GM19452 (cell line): Measurements from ENCODE around the gene GPR152.
"Not testable (repeated sequence)": the region's sequence is repeated elsewhere in the genome, so short reads cannot be mapped to it uniquely, and the experiment has no call there.

ENCODE experiments used
- ATAC-seq: cut with Tn5 transposase; IDR thresholded peaks from one replicate; pipeline ENCODE4 v1.9.1; 2021; ENCODE audit not compliant: unreplicated experiment

Gene GPR152

DNA sequence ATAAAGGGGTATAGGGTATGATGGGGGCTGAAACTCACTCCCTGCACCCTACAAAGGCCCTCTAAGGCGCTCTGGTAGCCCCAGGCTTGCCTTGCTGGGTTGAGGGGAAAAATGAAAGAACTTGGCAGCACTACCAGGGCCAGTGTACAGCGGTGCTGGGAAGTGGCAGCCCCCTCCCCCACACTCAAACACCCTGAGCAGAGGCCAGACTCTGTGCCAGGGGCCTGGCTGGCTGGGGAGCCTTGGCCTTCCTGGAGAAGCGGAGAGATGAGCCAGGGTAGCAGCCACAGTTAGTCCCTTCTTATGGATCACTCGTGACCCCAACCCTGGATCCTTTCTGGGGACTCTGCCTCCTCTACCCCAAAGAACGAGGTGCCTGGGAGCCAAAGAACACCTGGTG, 13.8 kb upstream of the GPR152 start:
- no peak for ATAC-seq

DNA sequence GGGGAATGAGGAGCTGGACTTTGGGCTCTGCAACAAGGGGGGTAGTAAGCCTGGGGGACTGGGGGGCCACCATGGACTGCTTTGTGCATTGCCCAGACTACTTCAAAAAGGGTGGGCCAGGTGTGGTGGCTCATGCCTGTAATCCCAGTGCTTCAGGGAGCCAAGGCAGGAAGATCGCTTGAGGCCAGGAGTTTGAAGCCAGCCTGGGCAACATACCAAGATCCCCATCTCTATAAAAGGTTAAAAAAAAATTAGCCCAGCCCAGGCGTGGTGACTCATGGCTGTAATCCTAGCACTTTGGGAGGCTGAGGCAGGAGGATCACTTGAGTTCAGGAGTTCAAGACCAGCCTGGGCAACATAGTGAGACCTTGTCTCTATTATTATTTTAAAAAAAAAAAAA, 13.0 kb upstream of the GPR152 start:
- not testable (repeated sequence) for ATAC-seq

DNA sequence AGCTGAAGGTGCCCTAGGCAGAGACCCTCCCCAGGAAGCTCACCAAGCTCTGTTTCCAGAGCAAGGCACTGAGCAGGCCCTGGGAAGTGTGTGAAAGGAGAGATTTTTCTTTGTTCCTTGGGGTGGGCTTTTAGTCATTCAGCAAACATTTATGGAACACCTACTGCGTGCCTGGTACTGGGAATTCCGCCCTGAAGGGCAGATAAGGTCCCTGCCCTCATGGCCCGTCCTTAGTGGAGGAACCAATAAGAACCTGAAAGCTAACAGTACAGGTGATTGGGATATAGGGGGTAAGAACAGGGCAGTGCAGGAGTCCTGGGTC, 12.6 kb upstream of the GPR152 start:
- no peak for ATAC-seq

DNA sequence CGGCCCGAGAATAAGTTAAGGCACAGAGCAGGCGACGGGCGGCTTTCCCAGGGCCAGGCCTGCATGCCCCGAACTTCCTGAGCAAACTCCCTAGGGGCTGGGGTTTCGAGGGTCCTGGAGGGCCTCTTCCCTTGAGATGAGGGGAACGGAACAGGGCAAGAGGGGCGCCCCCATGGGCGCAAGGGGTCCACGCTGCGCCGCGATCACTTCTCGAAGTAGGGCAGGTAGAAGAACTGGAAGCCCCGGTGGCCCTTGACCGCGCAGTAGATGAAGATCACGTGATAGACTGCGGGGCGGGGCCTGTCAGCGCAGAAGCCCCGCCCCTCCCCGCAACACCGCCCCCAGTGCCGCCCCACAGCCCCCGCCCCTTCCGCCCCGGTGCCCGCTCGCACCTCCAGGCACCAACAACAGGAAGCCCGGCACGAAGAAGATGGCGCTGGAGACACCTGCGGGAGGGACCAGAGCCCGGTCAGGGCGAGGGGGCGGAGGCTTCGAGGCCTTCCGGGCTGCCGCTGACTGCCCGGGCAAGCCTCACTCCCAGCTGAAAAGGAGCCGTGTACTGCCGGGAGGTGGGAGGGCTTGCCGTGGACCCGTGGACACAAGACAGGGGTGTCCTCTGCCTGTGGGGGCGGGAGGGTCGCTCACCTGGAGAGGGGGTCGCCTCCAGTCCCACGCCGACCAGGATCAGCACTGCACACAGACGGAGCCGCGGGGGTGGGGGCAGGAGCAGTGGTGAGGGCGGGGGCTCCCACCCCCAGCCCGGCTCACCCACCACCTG, 12.1 kb upstream of the GPR152 start:
- peak; percentile 63 for ATAC-seq

DNA sequence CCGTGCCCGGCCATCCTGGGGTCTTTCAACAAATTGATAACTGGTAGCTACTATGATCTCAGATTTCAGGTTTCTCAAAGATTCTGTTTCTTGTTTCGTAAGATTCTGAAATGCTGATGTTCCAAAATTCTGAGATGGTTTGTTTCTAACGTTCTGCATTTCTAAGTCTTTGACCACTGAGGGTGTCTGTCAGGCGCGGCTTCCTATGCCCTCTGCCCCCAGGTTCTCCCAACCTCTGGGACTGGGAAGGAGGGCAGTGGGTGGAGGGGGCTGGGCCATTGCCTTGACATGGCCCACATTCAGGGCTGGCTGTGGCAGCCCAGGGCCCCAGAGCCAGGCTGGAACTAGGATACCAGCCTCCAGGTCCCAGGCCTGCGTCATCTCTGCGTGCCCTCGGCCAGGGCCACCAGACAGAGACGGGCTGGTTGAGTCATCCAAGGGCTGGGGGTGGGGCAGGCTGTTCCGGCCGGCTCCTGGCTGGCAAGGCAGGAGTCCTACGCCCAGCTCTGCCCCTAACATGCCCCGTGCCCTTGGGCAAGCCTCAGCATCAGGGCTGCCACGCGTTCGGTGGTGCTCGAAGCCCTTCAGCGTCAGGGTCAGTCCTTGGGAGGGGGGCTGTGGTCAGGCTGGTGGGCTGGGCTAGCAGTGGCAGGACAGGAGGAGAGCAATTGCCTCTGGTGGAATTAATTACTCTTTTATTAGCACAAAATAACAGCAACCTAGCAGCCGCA, 11.3 kb upstream of the GPR152 start:
- ATAC-seq, result no peak

DNA sequence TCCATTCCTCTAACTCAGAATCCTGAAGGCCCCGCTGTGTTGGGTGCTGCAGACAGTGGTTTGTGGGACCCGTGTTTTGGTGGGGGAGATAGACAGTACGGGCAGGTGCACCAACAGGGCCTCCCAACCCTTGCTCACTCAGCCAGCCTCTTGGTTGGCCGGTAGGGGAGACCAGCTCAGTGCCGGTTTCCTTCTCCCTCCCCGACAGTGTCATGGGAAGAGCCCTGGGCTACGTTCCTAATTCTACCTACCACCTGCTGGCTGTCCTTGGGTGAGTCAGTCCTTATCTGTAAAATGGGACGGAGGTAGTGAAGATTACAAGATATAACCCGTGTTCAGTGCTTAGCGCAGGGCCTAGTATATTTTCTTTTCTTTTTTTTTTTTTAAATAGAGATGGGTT, 10.7 kb upstream of the GPR152 start:
- no peak for ATAC-seq

DNA sequence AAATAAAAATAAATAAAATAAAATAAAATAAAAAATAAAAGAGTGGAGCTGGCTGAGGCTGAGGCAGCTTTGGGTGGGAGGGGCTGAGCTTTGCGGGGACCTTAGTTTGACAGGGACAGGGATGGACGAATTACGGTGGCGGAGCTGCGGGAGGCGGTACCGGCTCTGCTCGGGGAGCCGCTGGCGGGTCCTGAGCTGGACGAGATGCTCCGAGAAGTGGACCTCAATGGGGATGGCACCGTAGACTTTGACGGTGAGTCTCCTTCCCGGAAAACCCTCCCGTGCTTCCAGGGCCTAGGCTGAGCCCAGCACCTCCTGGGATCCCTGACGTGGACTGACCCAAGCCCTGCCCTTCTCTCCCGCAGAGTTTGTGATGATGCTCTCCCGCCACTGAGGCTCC, 5.7 kb upstream of the GPR152 start:
- ATAC-seq, result no peak

DNA sequence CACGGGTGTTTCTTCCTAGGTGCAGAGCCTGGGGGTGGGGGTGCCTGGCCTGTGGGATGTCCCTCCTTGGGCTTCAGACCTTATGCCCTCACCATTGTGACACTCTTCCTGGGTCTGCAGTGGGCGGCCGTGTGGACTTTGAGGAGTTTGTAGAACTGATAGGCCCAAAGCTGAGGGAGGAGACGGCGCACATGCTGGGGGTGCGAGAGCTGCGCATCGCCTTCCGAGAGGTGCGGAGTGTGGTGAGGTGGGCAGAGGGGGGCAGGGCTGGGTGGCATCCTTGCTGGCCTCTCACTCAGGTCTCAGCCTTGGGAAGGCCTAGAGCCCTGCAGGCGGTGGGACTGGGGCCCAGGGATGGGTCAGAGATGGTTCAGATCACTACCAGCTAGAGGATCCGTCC, 4.9 kb upstream of the GPR152 start:
- no peak for ATAC-seq

DNA sequence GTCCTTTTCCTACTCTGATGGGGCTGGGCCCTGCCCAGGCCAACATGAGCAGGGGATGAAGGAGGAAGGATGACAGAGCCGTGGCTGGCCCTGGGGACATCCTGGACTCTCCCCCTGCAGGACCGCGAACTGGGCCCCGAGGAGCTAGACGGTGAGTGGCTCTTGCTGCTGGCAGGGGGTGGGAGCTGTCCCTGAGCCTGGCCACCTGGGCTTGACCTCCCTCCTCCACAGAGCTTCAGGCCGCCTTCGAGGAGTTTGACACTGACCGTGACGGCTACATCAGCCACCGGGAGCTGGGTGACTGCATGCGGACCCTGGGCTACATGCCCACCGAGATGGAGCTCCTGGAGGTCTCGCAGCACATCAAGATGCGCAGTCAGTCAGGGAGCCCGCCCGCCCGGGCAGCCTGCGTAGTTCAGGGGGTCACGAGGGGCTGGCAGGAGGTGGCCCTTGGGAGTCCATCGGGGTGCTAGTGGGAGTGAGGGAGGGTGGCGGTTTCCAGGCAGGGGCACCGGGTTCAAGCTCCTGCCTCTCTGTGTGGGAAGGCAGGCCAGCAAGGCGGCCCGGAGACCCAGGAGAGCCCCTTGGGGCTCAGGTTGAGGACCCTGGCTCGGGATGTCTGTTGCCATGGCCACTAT, 3.7 kb upstream of the GPR152 start:
- no peak for ATAC-seq

DNA sequence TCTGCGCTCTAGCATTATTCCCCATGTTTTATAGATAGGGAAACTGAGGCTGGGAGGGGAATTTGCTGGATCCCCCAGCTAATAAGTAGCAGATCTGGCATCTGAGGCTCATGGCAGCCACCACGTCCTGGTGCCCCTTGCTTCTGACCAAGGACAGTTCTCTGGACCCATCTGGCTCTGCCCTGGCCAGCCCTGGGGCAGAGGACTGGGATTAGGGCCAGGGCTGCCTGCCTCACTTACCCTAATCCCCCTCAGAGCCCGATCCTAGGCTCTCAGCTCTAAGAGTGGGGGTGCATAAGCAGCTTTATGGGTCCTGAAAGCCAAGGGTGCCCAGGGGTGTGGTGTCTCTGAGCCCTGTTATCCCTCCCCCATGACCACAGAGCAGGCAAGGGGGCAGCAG, 2.5 kb upstream of the GPR152 start, which contains the start of gene CABP4:
Gene CABP4 (plus strand): TSS at position 301 of the 400 bp plus-strand sequence. CDS start 70 bp downstream, at position 371.
- ATAC-seq, result no peak

DNA sequence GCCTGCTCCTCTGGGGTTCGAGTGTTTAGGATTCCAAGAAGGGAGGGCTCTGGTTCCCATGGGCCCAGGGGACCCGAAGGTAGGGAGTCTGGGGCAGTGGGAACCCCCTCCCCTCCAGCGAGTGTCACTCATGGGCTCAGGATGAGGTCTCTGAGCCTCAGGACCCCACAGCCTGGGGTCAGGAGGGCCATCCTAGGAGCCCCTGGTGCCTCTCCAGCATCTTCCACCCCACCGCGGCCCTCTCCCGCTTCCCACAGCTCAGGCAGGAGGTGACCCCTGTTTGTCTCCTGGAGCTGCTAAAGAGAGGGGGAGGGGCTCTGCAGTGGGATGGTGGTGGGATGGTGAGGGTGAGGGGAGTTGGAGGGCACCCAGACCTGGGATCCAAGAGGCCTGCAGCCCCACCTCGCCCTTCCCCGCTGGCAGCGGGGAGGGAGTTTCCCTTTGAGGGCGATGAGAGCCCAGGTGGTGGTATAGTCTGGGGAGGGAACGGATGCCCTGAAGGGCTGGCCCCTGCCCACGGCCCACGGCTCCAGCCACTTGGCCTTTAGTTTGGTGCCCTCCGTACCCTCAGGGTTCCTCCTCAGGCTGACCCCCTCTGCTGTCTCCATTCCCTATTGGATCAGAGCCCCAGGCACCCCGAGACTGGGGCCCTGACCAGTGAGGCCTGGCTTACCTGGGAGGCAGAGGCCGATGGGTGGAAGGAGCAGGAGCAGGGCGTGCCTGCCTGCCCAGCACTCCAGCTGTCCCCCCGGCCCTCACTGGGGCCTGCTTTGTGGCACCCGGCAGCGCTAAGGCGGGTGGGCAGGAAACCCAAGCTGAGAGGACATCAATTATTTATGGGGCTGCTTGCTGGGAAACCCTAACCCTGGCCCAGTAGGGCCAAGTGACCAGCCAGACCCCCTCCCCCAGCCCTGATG, 1.5 kb upstream of the GPR152 start:
- no peak for ATAC-seq

DNA sequence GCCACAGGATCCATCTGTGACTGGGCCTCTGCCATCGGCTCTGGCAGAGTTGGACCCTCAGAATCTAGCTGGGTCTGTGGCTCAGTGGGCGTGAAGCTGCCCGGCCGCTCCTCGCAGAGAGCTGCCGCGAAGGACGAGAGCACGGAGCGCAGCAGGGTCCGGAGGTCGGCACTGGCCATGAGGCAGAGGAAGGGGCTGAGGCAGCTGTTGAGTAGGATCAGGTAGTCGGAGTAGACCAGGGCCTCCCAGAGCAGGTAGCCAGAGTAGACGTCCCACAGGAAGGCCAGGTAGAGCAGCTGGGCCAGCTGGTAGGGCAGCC, 912 bp downstream of the GPR152 start:
- no peak for ATAC-seq

DNA sequence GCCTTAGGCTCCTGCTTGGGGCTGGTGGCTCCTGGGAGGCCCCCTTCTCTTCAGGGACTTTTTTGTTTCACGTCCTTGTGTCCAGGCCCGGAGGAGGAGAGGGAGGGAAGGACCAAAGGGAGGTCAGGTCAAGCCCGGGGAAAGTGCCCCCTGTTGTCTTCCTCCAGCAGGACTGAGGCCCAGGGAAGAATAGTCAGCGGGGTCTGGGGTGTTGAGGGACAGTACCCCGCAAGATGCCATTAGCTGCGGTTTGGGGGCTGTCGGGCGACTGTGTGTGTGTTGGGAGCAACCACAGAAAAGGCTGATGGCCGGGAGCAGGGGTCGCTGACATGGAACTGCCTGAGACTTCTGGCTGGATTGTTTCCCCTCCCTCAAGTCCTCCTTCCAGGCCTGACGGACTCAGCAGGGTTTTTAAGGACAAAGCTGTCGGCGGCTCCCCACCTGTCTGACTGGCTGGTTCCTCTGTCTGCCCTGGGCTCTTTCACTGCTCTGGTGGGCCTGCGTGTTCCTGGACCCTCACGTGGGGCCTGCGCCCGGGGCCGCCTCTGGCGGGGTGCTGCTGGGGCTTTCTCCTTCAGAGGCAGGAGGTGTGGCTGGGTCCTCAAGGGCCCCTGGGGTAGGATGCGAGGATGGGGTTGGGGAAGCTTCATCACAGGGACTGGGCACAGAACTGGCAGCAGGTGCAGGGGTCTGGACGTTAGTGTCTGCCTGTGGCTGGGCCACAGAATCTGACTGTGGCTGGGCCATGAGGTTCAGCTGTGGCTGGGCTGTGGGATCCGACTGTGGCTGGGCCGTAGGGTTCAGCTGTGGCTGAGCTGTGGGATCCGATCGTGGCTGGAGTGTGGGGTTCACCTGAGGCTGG, 1.5 kb downstream of the GPR152 start:
- no peak for ATAC-seq

DNA sequence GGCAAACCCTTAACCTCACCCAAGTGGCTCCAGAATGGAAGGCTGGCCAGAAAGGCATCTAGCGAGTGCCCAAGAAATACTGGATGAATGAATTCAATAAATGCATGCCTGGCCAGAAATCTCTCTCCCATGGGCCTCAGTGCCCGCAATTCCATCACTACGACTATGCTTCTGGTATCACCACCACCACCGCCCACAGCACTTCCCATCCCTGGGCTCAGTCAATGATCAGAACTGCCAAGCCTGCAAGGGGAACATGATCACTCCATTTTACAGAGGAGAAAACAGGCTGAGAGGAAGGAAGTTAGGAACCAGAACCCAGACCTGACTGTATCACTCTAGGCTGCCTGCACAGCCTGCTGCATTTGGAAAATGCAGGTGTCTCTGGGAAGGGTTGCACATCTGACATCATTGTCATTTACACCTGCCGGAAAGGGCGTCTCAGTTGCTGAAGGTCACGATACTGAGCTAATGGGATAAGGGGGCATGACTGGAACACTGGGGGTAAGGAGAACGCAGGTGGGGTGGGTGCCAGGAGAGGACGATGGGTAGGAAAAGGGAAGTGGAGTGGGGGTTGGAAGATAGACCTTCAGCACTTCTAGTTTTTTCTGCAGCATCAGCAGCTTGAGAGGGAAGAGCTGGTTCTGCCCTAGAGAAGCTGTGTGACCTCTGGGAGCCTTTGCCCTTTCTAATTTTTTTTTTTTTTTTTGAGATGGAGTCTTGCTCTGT, 3.2 kb downstream of the GPR152 start:
- no peak for ATAC-seq

DNA sequence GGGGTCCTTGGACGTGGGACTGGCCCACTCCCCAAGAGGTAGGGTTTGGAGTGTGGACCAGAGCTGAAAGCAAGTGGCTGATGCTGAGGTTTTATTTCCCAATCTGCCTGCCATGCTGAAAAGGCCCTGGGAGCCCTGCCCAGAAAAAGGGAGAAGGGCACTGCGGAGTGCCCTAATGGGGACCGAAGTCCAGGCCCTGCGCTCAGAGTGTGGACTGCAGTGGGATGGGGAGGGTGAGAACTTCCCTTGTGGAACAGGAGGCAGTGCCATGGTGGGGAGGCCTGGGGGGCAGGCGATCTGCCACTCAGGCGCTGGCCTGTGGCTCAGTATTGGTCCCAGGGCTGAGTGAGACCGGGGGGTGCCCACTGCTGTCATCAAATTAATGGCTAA, 4.3 kb downstream of the GPR152 start:
- ATAC-seq, result no peak

DNA sequence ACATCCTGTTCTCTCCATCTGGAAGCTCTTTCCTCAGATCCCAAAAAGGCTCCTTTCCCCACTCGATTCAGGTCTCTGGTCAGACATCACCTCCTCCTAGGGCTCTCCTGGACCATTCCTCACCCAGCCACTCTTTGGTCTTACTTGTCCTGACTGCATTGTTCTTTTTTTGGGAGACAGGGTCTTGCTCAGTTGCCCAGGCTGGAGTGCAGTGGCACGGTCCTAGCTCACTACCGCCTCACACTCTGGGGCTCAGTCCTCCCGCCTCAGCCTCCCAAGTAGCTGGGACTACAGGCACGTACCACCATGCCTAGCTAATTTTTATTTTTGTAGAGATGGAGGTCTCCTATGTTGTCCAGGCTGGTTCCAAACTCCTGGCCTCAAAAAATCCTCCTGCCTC, 7.0 kb downstream of the GPR152 start:
- ATAC-seq, result no peak

DNA sequence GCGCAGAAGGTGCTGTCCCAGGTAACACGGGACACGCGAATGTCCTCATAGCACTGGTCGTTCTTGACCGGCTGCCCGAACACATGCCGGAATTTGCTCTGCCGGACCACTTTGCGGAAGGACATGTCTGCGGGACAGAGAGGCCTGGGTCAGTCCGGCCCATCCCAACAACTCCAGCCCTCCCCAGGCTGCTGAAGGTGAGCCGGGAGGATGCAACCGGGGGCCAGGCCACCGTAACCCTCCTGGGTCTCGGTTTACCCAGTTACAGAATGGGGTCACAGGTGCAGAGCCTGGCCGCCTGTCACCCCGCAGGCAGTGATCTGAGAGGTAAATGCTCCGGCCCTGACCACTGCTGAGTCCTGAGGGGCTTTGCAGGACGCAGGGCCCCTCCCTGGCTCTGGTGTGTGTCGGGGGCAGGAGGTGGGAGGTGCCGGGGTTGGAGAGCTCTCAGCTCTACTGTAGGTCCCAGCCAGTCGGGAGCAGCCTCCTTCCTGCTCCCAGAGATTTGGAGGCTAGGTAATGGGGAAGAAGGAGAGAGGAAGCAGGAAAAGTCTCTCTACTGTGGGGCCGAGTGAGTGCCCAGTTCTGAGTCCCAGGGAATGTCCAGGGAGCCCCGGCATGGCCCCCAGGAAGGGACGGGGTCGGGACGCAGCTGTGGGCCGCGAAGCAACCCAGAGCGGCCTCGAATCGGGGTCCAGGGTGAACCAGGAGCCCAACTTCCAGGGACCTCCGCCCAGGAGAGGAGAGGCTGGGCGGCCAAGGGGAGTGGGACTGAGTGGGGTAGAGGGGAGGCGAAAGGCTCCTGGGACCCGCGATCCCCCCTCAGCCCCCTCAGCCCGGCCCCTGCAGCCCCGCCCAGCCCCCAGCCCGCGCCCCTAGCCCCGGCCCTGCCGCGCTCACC, 9.8 kb downstream of the GPR152 start:
- no peak for ATAC-seq

DNA sequence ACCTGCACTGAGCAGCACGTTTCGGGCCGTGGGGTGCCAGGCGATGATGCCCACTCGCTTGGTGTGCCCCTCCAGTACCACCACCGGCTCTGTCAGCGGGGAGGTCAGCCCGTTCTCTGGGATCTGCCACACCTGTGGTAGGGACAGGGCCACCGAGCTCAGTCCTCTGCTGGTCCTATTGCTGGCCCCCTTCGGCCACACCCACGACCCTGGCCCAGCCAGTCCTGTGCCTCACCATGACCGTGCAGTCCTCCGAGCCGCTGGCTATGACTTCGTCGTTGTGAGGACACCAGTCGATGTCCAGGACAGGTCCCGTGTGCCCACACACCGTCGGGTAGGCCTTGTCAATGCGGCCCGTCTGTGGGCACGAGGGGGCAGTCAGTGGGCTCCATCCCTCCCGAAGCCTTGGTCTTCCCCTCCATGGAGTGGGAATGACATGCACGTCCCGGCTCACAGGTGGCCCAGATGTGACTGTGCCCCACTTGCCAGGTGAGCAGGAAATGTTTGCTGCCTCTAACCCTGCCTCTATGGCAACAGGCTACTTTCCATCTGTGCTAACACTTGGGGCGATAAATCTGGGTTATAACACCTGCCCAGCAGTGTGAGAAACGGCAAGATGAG, 10.7 kb downstream of the GPR152 start:
- ATAC-seq, result no peak
